Activated CD4-positive, alpha-beta memory T cell treated with anti-CD3 and anti-CD28 coated beads, Interleukin-2, amount 10 ng/mL, durations not matched to agents 7 days and 5 days (primary cell): Measurements from ENCODE around the gene CFLAR. TPM values are rescaled to one million over a fixed set of nuclear protein-coding genes. Genes with fewer than 3 reads are reported as not detected.

ENCODE experiments used
- total RNA-seq, 2 experiments: library from RNA; stranded (reverse); gene quantifications; one replicate each; pipeline ENCODE4 v1.2.3, GENCODE V29; 2021

CFLAR gene
- total RNA-seq, 2 experiments from 2014 or later = 192 to 196 TPM

Other genes with a start within 250 kb of the CFLAR start
- 100 to 1,000 TPM; 101 to 102 TPM for gene PPIL3, start 227.1 kb upstream of the CFLAR start, total RNA-seq
- gene NIF3L1, start 226.8 kb upstream of the CFLAR start, total RNA-seq = 10 to 100 TPM; 28.9 to 30.1 TPM
- gene ORC2, start 152.5 kb upstream of the CFLAR start, total RNA-seq = 10 to 100 TPM; 50.8 to 51.6 TPM
- 10 to 100 TPM; 27.9 to 31.9 TPM for gene HYCC2, start 44.5 kb upstream of the CFLAR start, total RNA-seq
- gene NDUFB3, start 44.2 kb upstream of the CFLAR start, total RNA-seq = 100 to 1,000 TPM; 133 to 135 TPM
- gene CASP10, start 67.0 kb downstream of the CFLAR start, total RNA-seq = 10 to 100 TPM; 47.8 to 51.3 TPM
- 100 to 1,000 TPM in 1 of 2 experiments, 10 to 100 TPM in 1; 99.8 to 102 TPM for gene CASP8, start 144.4 kb downstream of the CFLAR start, total RNA-seq
- 1 to 10 TPM; 2.7 to 3.1 TPM for gene FLACC1, start 241.2 kb downstream of the CFLAR start, total RNA-seq